Activated CD8-positive, alpha-beta memory T cell treated with anti-CD3 and anti-CD28 coated beads for 1 hour (primary cell): ENCODE measurements around the gene CTSC.
A peak's percentile ranks its signal among the peaks of the same experiment; 100 is the strongest.

Experiments
- DNase-seq, 2 donors: peaks; one replicate each; pipeline ENCODE4 v3.0.0-alpha.2; 2020; ENCODE audit warnings: low read depth in 1 of 2; ENCODE audit errors: extremely low read depth in 1 of 2

Gene CTSC

GRCh38 chr11:88337181-88337986, at the start of gene CTSC:
Gene CTSC (minus strand): TSS chr11:88337736. CDS start chr11:88337672, 64 bp downstream.
- peak; percentile 75 to 88 for DNase-seq

GRCh38 chr11:88384669-88385005, 47.1 kb upstream of the CTSC start:
- DNase-seq, result no peak

- DNase-seq, result no peak
Observed at GRCh38 chr11:88384004-88384668, 46.6 kb upstream of the CTSC start.

- DNase-seq, result no peak
Observed at GRCh38 chr11:88383447-88383846, 45.9 kb upstream of the CTSC start.

GRCh38 chr11:88379130-88379529, 41.6 kb upstream of the CTSC start:
- no peak for DNase-seq

- DNase-seq, result no peak
Observed at GRCh38 chr11:88378422-88379066, 41.0 kb upstream of the CTSC start.

- DNase-seq, result no peak
Observed at GRCh38 chr11:88377646-88378045, 40.1 kb upstream of the CTSC start.

- DNase-seq, result no peak
Observed at GRCh38 chr11:88377144-88377543, 39.6 kb upstream of the CTSC start.

GRCh38 chr11:88375927-88376470, 38.5 kb upstream of the CTSC start:
- DNase-seq, result no peak

- no peak for DNase-seq
Observed at GRCh38 chr11:88370782-88371181, 33.2 kb upstream of the CTSC start.

- no peak for DNase-seq
Observed at GRCh38 chr11:88367310-88367709, 29.8 kb upstream of the CTSC start.

- DNase-seq, result no peak
Observed at GRCh38 chr11:88363648-88364065, 26.1 kb upstream of the CTSC start.

- no peak for DNase-seq
Observed at GRCh38 chr11:88363004-88363403, 25.5 kb upstream of the CTSC start.

- no peak for DNase-seq
Observed at GRCh38 chr11:88360141-88360540, 22.6 kb upstream of the CTSC start.

GRCh38 chr11:88359541-88359940, 22.0 kb upstream of the CTSC start:
- DNase-seq, result no peak

- DNase-seq, result no peak
Observed at GRCh38 chr11:88359114-88359513, 21.6 kb upstream of the CTSC start.

GRCh38 chr11:88358040-88358431, 20.5 kb upstream of the CTSC start:
- DNase-seq, result no peak

- DNase-seq, result no peak
Observed at GRCh38 chr11:88357323-88358039, 19.9 kb upstream of the CTSC start.

GRCh38 chr11:88355887-88356286, 18.4 kb upstream of the CTSC start:
- DNase-seq, result no peak

GRCh38 chr11:88354912-88355311, 17.4 kb upstream of the CTSC start:
- DNase-seq, result no peak
